NT2/D1 (cell line): ENCODE measurements around the gene VPS50.

ENCODE experiments used
- SUZ12 ChIP-seq: IDR thresholded peaks from 2 replicates; pipeline ENCODE4 v1.6.1; 2011; ENCODE audit not compliant: insufficient read length, insufficient read depth; ENCODE audit errors: extremely low read depth
- YY1 ChIP-seq: IDR thresholded peaks from 2 replicates; pipeline ENCODE4 v1.6.1; 2011; ENCODE audit not compliant: insufficient read length, insufficient read depth
- ZNF274 ChIP-seq: IDR thresholded peaks from 2 replicates; pipeline ENCODE4 v1.6.1; 2011; ENCODE audit warnings: mild to moderate bottlenecking, low read depth, low read length

- TF ChIP-seq SUZ12 (no peak), ZNF274 (no peak), YY1 (no peak)
Measured at GRCh38 chr7:93352881-93353280, 120.7 kb downstream of the VPS50 start.
